ENCODE data around the gene NUDCD3. TPM values are rescaled to one million over a fixed set of nuclear protein-coding genes. Genes with fewer than 3 reads are reported as not detected.

NUDCD3 gene
- total and polyA plus RNA-seq, 7 donors, result 14.3 to 50.5 (median 37.2) TPM

GRCh38 chr7:44394636-44395035 is 95.8 kb downstream of the NUDCD3 start:
- no peaks in the 10 kb centered on the region for H3K27me3 ChIP-seq
- DNase-seq, result no peak
- intact Hi-C loops (cut with DNase I), result no loop called here
- H3K4me3 ChIP-seq, result no peak overlapping the region
- H3K9me3 ChIP-seq, result no peaks in the 10 kb centered on the region
- peaks cover 4 to 55% (median 16%) of the 10 kb centered on the region in 4 donors for H3K36me3 ChIP-seq
- 95 to 96% methylated on average over 2 of the region's 2 CpGs for WGBS, 2 donors
- no peak overlapping the region for H3K27ac ChIP-seq
- H3K4me1 ChIP-seq, result peaks cover 0 to 22% (median 19%) of the 10 kb centered on the region in 4 donors
- TF ChIP-seq POLR2A (IDR thresholded peaks at IDR 0.05), result no peak
- no peak for TF ChIP-seq CTCF (IDR thresholded peaks at IDR 0.05)
- no peak for TF ChIP-seq POLR2AphosphoS5 (IDR thresholded peaks at IDR 0.05)

- no peak for TF ChIP-seq POLR2A (IDR thresholded peaks at IDR 0.05)
- no peak for TF ChIP-seq EP300 (IDR thresholded peaks at IDR 0.05)
- no peak for TF ChIP-seq POLR2AphosphoS5 (IDR thresholded peaks at IDR 0.05)
- no peak for TF ChIP-seq CTCF (IDR thresholded peaks at IDR 0.05)
- Histone ChIP-seq H3K9me3 (no peaks in the 10 kb centered on the region), H3K27me3 (no peaks in the 10 kb centered on the region), H3K36me3 (peaks cover 10 to 55% (median 18%) of the 10 kb centered on the region in 4 donors), H3K4me3 (no peak overlapping the region), H3K4me1 (peaks cover 0 to 22% (median 19%) of the 10 kb centered on the region in 4 donors), H3K27ac (no peak overlapping the region)
- no peak for DNase-seq
- intact Hi-C loops (cut with DNase I), result no loop called here
- 96% methylated on average over 6 of the region's 6 CpGs for WGBS, 2 donors
These were observed 96.4 kb downstream of the NUDCD3 start for GRCh38 chr7:44394112-44394447.

- 95 to 96% methylated on average over 7 of the region's 7 CpGs for WGBS, 2 donors
- TF ChIP-seq POLR2A (IDR thresholded peaks at IDR 0.05) (no peak), CTCF (IDR thresholded peaks at IDR 0.05) (no peak), POLR2AphosphoS5 (IDR thresholded peaks at IDR 0.05) (no peak), EP300 (IDR thresholded peaks at IDR 0.05) (no peak)
- Histone ChIP-seq H3K4me1 (peaks cover 0 to 22% (median 19%) of the 10 kb centered on the region in 4 donors), H3K4me3 (no peak overlapping the region), H3K9me3 (no peaks in the 10 kb centered on the region), H3K27ac (no peak overlapping the region), H3K36me3 (peaks cover 14 to 60% (median 22%) of the 10 kb centered on the region in 4 donors), H3K27me3 (no peaks in the 10 kb centered on the region)
- no peak for DNase-seq
- intact Hi-C loops (cut with DNase I), result no loop called here
These were observed 97.0 kb downstream of the NUDCD3 start for GRCh38 chr7:44393238-44394111.

GRCh38 chr7:44392618-44393010 is 97.8 kb downstream of the NUDCD3 start:
- intact Hi-C loops (cut with DNase I), result no loop called here
- DNase-seq, result no peak
- Histone ChIP-seq H3K27ac (no peak overlapping the region), H3K27me3 (no peaks in the 10 kb centered on the region), H3K36me3 (peaks cover 22 to 69% (median 27%) of the 10 kb centered on the region in 4 donors), H3K4me1 (peaks cover 0 to 17% (median 16%) of the 10 kb centered on the region in 4 donors), H3K9me3 (no peaks in the 10 kb centered on the region), H3K4me3 (no peak overlapping the region)
- TF ChIP-seq POLR2AphosphoS5 (IDR thresholded peaks at IDR 0.05) (no peak), CTCF (IDR thresholded peaks at IDR 0.05) (no peak), POLR2A (IDR thresholded peaks at IDR 0.05) (no peak), EP300 (IDR thresholded peaks at IDR 0.05) (no peak)

Measured in sigmoid colon (tissue), 7 donors.